Pulmonary artery endothelial cell (primary cell): ENCODE results near the gene NUB1. TPM values are rescaled to one million over a fixed set of nuclear protein-coding genes. Genes with fewer than 3 reads are reported as not detected.

ENCODE experiments used
- DNase-seq: peaks from one replicate; pipeline ENCODE4 v3.0.0-alpha.2; 2011; ENCODE audit warnings: low read depth, low spot score
- total RNA-seq: library from RNA; depleted of rRNA; stranded (reverse); fragments of >200 nt; gene quantifications from 2 replicates; pipeline ENCODE4 v1.2.3, GENCODE V29; 2014

The NUB1 gene
- total RNA-seq, 1 donor from 2014 or later = 37.1 TPM

DNA sequence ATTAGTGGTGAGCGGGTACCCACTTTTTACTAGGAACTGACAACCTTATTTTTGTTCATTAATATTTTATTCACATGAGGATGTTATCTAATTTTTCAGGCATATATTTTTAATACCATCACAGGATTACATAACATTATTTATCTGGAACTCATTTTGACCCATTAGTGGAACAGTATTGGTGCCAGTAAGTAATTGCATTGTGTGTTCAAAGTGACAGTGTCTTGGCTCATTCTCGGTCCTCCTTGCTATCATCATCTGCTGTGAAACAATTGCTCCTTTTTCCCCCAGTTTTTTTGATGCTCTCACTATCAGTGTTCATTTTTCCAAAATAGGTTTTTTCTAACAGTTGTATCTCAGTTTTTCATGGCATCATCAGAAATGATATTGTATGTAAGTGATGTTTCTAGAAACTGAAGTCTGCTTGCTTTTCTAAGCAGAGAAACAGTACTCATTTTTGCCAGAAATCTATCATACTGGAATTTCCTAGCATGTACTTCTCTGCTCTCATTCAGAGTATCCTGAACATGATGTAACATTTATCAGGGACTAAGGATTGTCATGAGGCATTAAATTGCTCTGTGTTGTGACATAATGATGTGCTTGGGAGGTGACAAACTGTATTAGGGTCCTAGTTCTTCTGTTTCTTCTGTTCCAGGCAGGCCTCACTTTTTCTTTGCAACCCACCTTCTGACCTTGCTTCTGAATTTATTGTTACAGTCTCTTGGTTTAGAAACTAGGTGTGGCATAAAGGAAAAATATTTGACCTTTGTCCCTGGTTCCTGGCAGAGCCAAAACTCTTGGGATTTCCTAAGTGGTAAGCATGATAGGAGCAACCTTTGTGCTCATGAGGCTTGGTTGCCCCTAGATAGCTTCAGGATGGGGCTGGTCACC is 4.2 kb downstream of the NUB1 start:
- no peak for DNase-seq

DNA sequence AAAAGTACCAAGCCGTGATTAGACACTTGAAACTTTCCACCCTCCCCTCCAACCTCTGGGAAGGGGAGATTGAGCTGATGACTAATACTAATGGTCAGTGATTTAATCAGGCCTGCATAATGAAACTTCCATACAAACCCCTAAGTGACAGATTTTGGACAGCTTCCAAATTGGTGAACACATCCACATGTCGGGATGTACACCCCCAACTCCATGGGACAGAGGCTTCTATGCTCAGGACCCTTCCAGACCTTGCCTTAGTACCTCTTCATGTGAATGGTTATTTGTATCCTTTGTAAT is 4.8 kb downstream of the NUB1 start:
- no peak for DNase-seq

DNA sequence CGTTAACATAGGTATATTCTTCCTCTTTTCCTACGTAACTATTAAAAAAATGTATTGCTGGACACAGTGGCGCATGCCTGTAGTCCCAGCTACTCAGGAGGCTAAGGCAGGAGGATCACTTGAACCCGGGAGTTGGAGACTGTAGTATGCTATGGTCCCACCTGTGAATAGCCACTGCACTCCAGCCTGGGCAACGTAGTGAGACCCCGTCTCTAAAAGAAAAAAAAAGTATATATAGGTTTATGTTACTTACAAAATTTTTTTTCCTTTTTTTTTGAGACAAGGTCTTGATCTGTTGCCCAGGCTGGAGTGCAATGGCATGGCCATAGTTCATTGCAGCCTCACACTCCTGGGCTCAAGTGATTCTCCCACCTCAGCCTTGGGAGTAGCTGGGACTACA is 5.6 kb downstream of the NUB1 start:
- DNase-seq = no peak

DNA sequence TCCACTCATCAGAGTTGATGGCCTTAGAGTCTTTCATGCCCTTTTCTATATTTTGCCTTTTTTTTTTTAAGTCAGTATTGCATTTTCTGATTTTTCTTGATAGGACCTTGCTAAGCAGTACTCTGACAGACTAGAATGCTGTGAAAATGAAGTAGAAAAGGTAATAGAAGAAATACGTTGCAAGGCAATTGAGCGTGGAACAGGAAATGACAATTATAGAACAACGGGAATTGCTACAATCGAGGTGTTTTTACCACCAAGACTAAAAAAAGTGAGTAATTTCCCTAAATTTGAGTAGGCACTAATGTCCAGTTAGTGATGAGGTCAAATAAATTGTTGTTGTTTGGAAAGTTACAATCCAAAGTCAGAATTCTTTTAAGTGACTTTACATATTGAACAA is 7.4 kb downstream of the NUB1 start:
- DNase-seq = no peak

DNA sequence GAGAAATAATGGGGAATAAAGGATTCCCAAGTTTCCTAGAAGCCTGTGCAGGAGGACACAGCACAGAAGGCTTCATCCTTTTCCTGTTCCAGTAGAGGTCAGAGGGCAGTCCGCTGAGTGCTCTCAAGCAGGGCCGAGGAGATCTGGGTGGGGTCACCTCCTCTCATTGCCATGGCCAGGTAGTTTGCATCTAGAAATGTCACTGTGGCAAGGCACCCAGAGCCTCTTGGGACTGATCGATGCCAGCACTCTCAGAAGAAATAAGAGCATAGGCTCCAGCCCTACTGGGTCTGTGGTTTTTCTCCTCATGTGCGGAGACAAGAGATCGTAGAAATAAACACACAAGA is 7.9 kb downstream of the NUB1 start:
- DNase-seq = no peak

DNA sequence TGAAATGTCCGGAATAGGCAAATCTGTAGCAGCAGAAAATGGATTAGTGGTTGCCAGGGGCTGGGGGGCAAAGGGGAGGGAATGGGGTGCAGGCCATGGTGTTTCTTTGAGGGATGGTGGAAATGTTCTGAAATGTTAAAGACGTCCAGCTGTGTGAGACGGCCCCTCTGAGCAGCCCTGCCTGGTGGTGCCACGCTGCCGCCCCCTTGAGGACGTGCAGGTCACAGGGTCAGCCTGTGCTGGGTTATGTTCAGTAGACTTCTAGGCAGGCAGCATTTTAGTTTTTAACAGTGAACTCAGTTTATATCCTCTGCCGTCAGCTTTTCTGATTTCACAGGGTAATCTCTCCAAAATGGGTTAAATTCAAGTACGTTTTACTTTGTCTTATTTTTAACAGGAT is 9.4 kb downstream of the NUB1 start:
- DNase-seq = no peak

DNA sequence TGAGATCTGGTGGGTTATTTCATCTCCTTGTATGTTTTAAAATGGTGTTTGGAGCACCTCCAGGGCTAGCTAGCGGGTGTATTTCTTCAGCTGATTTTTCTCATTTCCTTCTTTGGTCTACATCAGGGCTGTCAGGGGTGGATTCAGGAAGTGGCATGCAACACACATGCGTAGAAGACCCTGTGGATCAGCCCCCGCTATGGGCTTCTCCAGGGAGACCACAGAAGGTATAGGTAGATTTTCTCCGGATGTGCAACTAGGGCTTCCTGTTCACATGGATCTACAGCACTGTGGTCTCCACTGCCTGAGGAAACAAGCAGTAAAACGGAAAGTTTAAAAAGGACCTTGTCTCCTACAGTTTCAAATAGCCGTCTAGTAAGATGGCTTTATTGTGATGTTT is 10.4 kb downstream of the NUB1 start:
- DNase-seq = no peak

DNA sequence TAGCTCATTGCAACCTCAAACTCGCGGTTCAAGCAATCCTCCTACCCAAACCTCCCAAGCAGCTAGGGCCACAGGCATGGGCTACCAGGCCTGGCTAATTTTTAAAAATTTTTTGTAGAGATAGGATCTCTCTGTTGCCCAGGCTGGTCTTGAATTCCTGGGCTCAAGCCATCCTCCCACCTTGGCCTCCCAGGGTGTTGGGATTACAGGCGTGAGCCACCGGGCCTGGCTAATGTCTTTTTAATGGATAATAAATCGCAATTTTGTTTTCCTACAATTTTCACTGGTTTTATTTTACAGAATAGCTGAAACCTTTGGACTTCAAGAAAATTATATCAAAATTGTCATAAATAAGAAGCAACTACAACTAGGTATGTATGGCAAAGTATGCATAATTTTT is 10.9 kb downstream of the NUB1 start:
- no peak for DNase-seq

DNA sequence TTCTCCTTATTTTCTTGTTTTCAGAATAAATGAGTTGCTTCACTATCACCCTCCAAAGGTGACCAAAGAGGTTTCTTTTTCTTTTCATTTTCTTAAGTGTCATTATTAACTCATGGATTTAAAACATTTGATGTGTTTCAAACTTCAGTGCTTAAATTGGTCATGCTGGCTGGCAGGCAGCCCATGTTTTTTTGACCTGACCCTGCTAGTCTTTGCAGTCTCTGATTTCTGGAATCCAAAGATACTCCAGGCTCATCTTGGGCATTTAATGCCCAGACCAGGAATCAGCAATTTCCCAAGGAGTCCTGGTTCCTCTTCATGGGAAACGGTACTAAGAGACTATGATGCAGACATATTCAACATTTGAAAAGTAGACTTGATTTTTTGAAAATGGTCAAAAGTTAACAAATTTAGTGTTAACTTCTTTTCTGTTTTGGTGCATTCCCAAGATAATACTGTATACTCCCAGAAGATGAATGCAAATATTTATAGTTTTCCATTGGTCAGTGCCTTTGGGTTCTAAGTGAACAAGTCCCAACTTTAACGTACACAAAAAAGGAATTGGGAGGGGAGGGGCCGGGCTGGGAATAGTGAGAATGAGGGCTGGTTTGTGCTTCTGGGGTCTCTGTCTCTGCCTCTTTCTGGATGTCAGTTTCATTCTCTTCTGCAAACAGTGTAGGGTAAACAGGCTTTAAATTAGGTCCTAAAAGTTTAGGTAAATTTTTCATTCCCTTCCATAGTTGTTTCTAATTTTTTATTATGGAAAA is 19.8 kb downstream of the NUB1 start:
- DNase-seq = no peak

DNA sequence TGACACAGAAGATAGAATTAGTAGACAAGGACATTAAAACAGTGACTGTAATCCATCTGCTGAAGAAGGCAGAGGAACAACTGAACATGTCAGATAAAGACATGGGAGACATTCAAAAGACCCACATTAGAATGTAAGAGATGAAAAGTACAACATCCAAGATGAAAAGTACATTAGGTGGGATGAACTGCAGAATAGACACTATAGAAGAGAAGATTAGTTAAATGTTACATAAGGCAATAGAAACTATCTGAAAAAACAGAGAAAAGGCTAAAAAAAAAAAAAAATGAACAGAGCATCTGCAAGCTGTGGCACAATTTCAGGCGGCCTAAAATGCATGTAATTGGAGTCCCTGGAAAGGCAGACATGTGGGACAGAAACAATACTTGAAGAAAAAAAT is 21.6 kb downstream of the NUB1 start:
- no peak for DNase-seq

DNA sequence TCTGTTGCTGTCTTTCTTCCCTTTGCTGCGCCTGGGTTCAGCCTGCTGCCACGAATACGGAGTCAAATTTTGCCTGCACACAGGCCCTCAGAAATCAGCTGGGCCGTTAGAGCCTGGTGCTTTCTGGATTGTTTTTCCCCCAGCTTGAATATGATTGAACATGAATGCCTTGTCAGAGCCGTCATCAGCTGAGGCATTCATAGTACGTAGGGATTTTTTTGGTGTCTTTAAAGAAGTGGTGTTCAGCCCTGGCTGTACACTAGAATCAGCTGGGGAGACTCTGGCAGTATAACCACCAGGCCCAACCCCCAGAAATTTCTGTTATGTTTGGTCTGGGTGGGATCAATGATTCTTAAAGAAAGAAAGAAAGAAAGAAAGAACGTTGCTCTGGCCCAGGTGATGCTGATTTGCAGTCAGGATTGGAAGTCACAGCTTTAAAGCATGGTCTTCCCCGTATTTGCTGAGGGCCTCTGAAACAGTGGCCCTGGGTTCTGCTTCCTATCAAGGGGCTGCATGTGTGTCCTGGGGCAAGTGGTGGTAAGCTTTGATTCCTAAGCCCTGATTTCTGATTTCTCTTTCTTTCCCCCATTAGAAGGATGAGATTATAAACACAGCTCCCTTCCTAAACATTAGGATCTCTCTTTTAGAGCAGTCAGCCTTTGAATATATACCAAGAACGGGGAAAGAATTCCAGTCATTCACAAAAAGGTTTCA is 24.7 kb downstream of the NUB1 start:
- DNase-seq = no peak

DNA sequence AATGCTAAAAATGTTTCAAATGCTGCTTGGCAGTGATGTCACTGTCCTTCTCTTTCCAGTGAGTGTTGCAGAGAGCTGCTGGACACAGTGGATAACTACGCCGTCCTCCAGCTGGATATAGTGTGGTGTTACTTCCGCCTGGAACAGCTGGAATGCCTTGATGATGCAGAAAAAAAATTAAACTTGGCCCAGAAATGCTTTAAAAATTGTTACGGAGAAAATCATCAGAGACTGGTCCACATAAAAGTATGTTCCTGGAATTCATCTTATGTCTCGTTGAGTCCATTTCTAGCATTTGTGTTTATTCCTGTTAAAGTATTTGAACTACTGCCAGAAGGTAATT is 25.2 kb downstream of the NUB1 start:
- DNase-seq = no peak

DNA sequence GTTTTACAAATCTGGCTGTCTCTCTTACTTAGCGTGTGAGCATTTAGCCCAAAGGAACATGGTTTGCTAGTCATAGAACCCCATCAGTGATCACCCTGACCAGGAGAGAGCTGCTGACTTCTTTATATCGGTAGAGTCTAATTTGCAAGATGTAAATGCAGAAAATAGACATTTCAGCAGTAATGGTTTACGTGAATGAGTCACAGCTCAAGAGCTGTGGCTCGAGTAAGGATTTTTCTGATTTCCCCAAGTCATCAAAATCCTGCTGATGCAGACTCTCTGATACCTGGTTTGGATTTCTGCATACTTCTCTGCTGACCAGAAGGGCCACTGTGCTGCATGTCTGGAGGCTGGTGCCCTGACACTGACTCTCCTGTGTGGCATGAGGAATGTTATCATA is 25.7 kb downstream of the NUB1 start:
- no peak for DNase-seq

DNA sequence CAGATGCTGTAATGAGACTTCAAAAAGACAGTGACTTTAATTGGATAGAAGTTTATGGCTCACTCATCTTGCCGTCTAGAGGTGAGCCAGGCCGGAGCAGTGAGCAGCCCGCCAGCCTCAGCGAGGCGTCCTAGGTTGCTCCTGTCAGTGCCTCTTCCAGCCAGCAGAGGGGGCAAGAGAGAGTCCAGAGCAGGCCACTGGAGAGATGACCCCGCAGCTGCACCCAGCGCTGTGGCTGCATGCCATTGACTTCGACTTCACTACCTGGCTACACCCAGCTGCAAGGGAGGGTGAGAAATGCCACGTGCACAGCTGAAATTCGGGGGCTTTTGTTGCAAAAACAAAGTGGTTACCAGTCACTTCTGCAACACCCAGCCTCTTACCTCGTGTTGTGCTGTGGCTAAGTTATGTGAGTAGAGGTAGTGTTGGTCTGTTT is 26.5 kb downstream of the NUB1 start:
- no peak for DNase-seq

DNA sequence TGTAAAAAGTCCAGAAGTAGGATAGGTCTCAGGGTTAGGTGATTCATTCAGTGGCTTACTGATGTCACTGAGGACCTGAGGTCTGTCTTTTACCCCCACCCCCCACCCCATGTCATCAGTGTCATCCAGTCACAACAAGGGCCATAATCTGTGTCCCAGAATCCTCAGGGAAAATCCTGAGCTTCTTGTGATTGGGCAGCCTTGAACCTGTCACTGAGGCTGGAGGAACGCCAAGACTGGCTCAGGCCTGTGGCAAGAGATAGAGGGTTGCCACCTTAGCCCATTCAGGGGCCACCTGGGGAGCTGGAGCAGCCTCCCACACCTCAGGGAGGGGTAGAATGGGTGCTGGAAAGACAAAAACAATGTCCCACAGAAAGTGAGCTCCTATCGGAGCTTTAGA is 29.7 kb downstream of the NUB1 start:
- DNase-seq = no peak

DNA sequence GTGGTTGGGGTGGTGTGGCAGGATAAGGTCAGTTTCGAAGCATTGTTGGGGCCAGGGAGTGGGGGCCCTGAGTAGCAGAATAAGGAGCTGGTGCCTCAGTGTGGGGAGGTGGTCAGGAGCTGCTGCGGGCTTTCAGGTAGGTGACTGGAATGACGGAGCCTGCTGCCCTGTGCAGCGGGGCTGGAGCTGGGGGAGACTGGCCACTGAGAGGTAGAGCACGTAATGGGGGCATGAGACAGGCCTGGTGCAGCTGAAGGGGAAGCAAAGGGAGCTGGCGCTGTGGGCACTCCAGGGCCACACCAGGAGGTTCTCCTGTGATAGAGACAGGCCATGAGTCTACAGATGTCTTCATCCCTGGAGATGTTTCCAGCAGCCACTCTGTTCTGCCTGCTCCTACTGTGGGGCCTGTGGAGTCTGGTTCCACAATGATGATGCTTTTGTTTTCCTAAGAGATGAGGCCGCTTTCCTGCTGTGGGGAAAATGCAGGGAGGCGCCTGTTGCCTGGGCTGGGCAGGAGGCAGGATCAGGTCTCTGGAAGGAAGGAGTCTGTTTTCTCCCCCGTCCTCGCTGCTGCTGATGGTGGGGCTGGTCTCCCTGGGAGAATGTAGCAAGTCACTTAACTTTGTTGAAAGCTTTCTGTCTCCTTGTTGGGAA is 31.1 kb downstream of the NUB1 start:
- DNase-seq = no peak

DNA sequence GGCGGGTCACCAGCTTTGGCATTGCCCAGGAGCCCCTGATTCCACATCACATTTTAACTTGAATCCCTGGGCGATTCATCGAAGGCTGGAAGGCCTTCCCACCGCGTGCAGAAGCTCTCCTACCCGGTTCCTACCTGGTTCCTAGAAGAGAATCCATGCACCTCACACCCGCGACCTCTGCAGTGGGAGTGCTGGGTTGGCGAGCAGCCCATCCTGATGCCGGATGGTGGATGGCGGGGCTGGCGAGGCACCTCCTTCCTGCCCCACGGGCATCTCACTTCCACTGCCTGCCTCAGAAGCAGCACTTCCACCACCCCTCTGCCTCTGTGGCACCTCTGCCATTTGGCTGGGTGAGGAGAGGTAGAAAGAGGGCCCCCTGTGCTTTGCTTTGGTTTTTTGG is 32.0 kb downstream of the NUB1 start:
- no peak for DNase-seq

DNA sequence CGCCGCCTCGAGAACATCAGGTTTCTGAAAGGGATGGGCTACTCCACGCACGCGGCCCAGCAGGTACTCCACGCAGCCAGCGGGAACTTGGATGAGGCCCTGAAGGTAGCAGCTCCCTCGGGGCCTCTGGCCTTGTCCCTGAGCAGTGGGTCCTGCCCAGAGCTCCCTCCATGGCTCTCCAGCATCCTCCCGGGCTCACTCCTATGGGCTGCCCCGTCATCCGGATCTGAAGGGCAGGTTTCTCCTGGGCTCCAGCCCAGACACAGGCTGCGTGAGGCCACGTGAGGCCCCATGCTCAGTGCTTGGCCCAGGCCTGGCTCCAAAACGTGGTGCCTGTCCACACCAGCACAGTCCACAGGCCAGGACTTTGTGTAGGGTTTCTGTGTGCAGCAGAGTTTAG is 32.5 kb downstream of the NUB1 start:
- no peak for DNase-seq

DNA sequence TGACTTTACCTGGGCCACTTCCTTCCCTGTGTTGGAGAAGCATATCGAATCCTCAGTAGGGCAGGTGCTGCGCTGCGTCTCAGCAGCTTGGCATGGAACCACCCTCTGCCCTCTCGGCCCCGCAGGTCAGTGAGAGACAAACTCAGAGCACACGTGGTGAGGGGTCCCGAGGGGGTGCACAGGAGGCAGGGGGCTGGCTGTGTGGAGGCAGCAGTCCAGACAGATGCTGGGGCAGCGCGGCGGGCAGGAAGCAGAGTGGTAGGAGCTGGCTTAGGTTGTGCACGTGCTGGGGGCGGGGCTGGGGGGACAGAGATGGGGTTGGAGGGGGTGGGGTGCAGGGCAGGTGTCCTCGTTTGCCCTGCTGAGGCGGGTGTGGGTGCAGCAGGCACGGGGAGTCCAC is 33.1 kb downstream of the NUB1 start:
- DNase-seq = no peak

DNA sequence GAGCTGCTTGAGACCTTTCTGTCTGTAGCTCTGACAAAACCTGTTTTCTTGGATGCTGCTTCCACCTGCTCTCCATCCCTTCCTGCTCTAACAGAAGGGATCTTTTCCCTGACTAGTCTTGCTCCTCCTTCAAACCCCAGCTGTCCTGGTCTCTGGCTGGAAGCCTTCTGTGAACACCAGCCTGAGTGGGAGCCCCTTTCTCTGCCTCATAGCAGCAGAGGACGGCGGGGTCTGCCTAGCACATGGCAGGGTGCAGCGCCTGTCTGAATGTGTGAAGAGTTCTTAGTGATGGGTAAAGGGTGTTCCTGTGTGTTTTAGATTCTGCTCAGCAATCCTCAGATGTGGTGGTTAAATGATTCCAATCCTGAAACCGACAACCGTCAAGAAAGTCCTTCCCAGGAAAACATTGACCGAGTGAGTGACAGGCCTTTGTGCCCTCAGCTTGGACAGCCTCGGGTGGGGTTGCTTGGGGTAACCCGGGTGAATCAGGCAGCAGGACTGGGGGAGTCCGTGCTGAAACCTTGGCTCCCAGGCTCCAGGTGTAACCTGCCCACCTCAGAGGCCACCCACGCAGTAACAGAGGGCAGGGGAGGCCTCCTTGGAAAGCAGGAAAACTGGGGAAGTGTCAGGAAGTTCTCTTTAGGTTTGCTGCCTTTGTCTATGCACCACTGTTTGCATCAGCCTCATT is 34.1 kb downstream of the NUB1 start:
- DNase-seq = no peak

DNA sequence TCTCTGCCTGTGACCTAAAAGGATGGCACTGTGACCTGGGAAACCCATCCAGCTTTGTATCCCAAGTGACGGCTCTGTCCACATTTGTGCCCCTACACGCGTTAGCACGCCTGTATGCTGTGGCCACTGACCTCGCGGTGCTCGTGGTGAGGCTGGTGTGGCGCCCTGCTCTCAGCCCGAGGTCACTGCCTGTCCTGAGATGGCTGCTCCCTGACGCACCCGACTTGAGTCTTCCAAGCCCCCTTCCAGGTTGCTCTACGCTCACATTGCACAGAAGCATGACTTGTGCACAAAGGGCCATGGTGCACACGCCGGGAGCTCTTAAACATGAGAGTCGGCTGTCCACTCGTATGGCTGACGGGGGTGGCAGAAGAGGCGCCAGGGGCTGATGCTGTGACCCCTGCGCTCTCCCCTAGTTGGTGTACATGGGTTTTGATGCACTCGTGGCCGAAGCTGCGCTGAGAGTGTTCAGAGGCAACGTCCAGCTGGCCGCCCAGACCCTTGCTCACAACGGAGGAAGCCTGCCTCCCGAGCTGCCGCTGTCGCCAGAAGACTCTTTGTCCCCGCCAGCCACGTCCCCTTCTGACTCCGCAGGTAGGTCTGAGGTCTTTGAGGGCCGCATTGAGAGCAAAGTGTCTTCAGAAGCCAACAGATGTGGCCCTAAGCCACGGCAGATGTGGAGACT is 34.7 kb downstream of the NUB1 start:
- DNase-seq = no peak
